Stromal cell of bone marrow (primary cell): Measurements from ENCODE around the gene CBLN3.

Experiments used
- DNase-seq: peaks from one replicate; pipeline ENCODE4 v3.0.0-alpha.2; 2012; ENCODE audit warnings: low read depth

CBLN3 gene

GRCh38 chr14:24381363-24382063, 48.0 kb downstream of the CBLN3 start:
- DNase-seq = no peak

- DNase-seq = no peak
These were observed 49.3 kb downstream of the CBLN3 start for GRCh38 chr14:24379907-24380730.

- DNase-seq = no peak
These were observed 50.2 kb downstream of the CBLN3 start for GRCh38 chr14:24378981-24379906.

- DNase-seq = no peak
These were observed 51.1 kb downstream of the CBLN3 start for GRCh38 chr14:24378327-24378726.

GRCh38 chr14:24377657-24378056, 51.8 kb downstream of the CBLN3 start:
- DNase-seq = no peak

GRCh38 chr14:24377126-24377525, 52.3 kb downstream of the CBLN3 start:
- no peak for DNase-seq
